Left ventricle myocardium inferior (tissue), 1 donor: Measurements from ENCODE around the gene MCAT. TPM values are rescaled to one million over a fixed set of nuclear protein-coding genes. Genes with fewer than 3 reads are reported as not detected.

ENCODE experiments used
- DNase-seq: peaks from one replicate; pipeline ENCODE4 v3.0.0-alpha.2; 2020
- H3K27ac ChIP-seq: fragments of 200-600 bp; replicated peaks from 2 replicates; pipeline ENCODE4 v1.8.0; 2021
- H3K27me3 ChIP-seq: fragments of 200-600 bp; 2 replicates; pipeline ENCODE4 v1.8.0; 2021; ENCODE audit warnings: low read depth
- H3K36me3 ChIP-seq: fragments of 200-600 bp; 2 replicates; pipeline ENCODE4 v1.8.0; 2021
- H3K4me1 ChIP-seq: fragments of 200-600 bp; 2 replicates; pipeline ENCODE4 v1.8.0; 2021
- H3K4me3 ChIP-seq: fragments of 200-600 bp; 2 replicates; pipeline ENCODE4 v1.8.0; 2021; ENCODE audit warnings: mild to moderate bottlenecking, moderate library complexity
- H3K9me3 ChIP-seq: fragments of 200-600 bp; replicated peaks from 2 replicates; pipeline ENCODE4 v1.8.0; 2021
- CTCF ChIP-seq: fragments of 200-600 bp; IDR thresholded peaks from 2 replicates; pipeline ENCODE4 v1.8.0; 2021; ENCODE audit warnings: antibody characterized with exemption, mild to moderate bottlenecking, borderline replicate concordance
- intact Hi-C: fragments of 100-400 bp; cut with micrococcal nuclease; formaldehyde crosslinking; loops from one replicate; pipeline ENCODE4 v1.11.0; 2022
- total RNA-seq: library from RNA; stranded (reverse); fragmentation: NEBNext Ultra II Directional; extraction: Animal tissue kit (Norgen Biotek cat#: 25700); gene quantifications from one replicate; pipeline ENCODE4 v1.2.1, GENCODE V29; 2021
- donor health status: DM: no; HTN: yes; CAD: no; lungs with severe emphysema.

The MCAT gene
- total RNA-seq, 1 donor from 2014 or later: 16.4 TPM

- Histone ChIP-seq H3K4me1 (peaks cover 18% of the 10 kb centered on the region), H3K36me3 (peaks cover 12% of the 10 kb centered on the region), H3K4me3 (no peak overlapping the region), H3K27me3 (no peaks in the 10 kb centered on the region), H3K9me3 (no peaks in the 10 kb centered on the region), H3K27ac (no peak overlapping the region)
- intact Hi-C loops: no loop called here
- no peak for TF ChIP-seq CTCF
- DNase-seq: no peak
Observed at GRCh38 chr22:43181321-43182076, 38.3 kb upstream of the MCAT start.

GRCh38 chr22:43180670-43181069 is 37.5 kb upstream of the MCAT start:
- H3K9me3 ChIP-seq: no peaks in the 10 kb centered on the region
- peaks cover 9% of the 10 kb centered on the region for H3K4me1 ChIP-seq
- H3K4me3 ChIP-seq: no peak overlapping the region
- DNase-seq: no peak
- H3K36me3 ChIP-seq: peaks cover 18% of the 10 kb centered on the region
- intact Hi-C loops: no loop called here
- no peak for TF ChIP-seq CTCF
- no peaks in the 10 kb centered on the region for H3K27me3 ChIP-seq
- H3K27ac ChIP-seq: no peak overlapping the region

- intact Hi-C loops: no loop called here
Observed at GRCh38 chr22:43179911-43180195, 36.7 kb upstream of the MCAT start.

GRCh38 chr22:43179146-43179910 is 36.1 kb upstream of the MCAT start:
- no peak overlapping the region for H3K27ac ChIP-seq
- no peak overlapping the region for H3K4me3 ChIP-seq
- H3K27me3 ChIP-seq: no peaks in the 10 kb centered on the region
- no peak for DNase-seq
- no peak for TF ChIP-seq CTCF
- no peaks in the 10 kb centered on the region for H3K4me1 ChIP-seq
- H3K9me3 ChIP-seq: no peaks in the 10 kb centered on the region
- intact Hi-C loops: no loop called here
- H3K36me3 ChIP-seq: peaks cover 31% of the 10 kb centered on the region

More at GRCh38 chr22:43179911-43180195, 36.7 kb upstream of the MCAT start:
- peaks cover 4% of the 10 kb centered on the region for H3K4me1 ChIP-seq
- H3K27ac ChIP-seq: no peak overlapping the region
- no peaks in the 10 kb centered on the region for H3K27me3 ChIP-seq
- no peak for DNase-seq
- no peaks in the 10 kb centered on the region for H3K9me3 ChIP-seq
- TF ChIP-seq CTCF: no peak
- peaks cover 26% of the 10 kb centered on the region for H3K36me3 ChIP-seq
- no peak overlapping the region for H3K4me3 ChIP-seq

GRCh38 chr22:43177479-43177878 is 34.3 kb upstream of the MCAT start:
- Histone ChIP-seq H3K4me3 (no peak overlapping the region), H3K27ac (no peak overlapping the region), H3K9me3 (no peaks in the 10 kb centered on the region), H3K27me3 (no peaks in the 10 kb centered on the region), H3K4me1 (no peaks in the 10 kb centered on the region), H3K36me3 (peaks cover 46% of the 10 kb centered on the region)
- no peak for DNase-seq
- TF ChIP-seq CTCF: no peak
- intact Hi-C loops: no loop called here
